Testis (tissue), 2 donors: ENCODE results near the gene LRRC37B.
"Not testable (repeated sequence)": the region's sequence is repeated elsewhere in the genome, so short reads cannot be mapped to it uniquely, and the experiment has no call there.

Experiments
- POLR2A ChIP-seq: fragments of 450-650 bp; IDR thresholded peaks from one replicate; pipeline ENCODE4 v1.6.1; 2017; ENCODE audit warnings: antibody characterized with exemption, mild to moderate bottlenecking, moderate library complexity
- TF ChIP-seq, protein P1 (sequence below), 3 experiments: fragments of 450-650 bp in 2 of 3; fragments of 200-600 bp in 1 of 3; sonication (generic) in 1 of 3; IDR thresholded peaks; one replicate each; pipeline ENCODE4 v1.5.1; 2016 to 2019; ENCODE audit warnings: antibody characterized with exemption in 3 of 3, mild to moderate bottlenecking in 2 of 3, moderate library complexity in 1 of 3

DNA sequence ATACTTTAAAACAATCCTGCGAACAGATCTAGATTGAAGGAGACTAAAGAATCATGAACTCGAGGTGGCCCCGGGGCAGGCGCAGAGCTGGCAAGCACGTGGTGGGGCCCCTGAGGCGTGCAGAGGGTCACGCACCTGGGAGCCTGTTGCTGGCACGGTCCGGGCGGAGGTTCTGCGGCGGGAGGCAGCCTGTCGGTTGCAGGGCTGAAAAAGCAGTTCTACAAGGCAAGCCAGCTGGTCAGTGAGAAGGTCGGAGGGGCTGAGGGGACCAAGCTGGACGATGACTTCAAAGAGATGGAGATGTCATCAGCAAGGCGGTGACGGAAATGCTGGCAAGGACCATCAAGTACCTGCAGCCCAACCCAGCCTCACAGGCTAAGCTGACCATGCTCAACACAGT is 33.1 kb downstream of the LRRC37B start:
- TF ChIP-seq, protein P1, sequence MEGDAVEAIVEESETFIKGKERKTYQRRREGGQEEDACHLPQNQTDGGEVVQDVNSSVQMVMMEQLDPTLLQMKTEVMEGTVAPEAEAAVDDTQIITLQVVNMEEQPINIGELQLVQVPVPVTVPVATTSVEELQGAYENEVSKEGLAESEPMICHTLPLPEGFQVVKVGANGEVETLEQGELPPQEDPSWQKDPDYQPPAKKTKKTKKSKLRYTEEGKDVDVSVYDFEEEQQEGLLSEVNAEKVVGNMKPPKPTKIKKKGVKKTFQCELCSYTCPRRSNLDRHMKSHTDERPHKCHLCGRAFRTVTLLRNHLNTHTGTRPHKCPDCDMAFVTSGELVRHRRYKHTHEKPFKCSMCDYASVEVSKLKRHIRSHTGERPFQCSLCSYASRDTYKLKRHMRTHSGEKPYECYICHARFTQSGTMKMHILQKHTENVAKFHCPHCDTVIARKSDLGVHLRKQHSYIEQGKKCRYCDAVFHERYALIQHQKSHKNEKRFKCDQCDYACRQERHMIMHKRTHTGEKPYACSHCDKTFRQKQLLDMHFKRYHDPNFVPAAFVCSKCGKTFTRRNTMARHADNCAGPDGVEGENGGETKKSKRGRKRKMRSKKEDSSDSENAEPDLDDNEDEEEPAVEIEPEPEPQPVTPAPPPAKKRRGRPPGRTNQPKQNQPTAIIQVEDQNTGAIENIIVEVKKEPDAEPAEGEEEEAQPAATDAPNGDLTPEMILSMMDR (IDR thresholded peaks at IDR 0.05), result not testable (repeated sequence)
- not testable (repeated sequence) for TF ChIP-seq POLR2A
